Liver (tissue), 3 donors: ENCODE measurements around the gene MAPK8IP2.

Source experiments
- EGR1 ChIP-seq, 2 donors: IDR thresholded peaks; 2 replicates each; pipeline ENCODE4 v1.6.1; 2016 to 2018; ENCODE audit warnings: antibody characterized with exemption in 2 of 2, low read depth in 2 of 2
- JUND ChIP-seq, 2 donors: IDR thresholded peaks; 2 replicates each; pipeline ENCODE4 v1.6.1; 2016; ENCODE audit warnings: antibody characterized with exemption in 2 of 2
- RAD21 ChIP-seq, 2 donors: IDR thresholded peaks; 2 replicates each; pipeline ENCODE4 v1.6.1; 2016; ENCODE audit warnings: antibody characterized with exemption in 2 of 2, mild to moderate bottlenecking in 2 of 2
- RXRA ChIP-seq, 2 donors: IDR thresholded peaks; 2 replicates each; pipeline ENCODE4 v1.6.1; 2017 to 2018; ENCODE audit warnings: antibody characterized with exemption in 2 of 2, mild to moderate bottlenecking in 1 of 2
- TF ChIP-seq, protein P1 (sequence below): fragments of 150-350 bp; IDR thresholded peaks from 2 replicates; pipeline ENCODE4 v1.5.1; 2017; ENCODE audit warnings: improper control_type of control experiment, low read depth, low read length; ENCODE audit not compliant: missing input control
- TF ChIP-seq, protein P2 (sequence below): IDR thresholded peaks from 2 replicates; pipeline ENCODE4 v1.6.1; 2016; ENCODE audit warnings: antibody characterized with exemption, mild to moderate bottlenecking
- TF ChIP-seq, protein P3 (sequence below): IDR thresholded peaks from 2 replicates; pipeline ENCODE4 v1.6.1; 2016; ENCODE audit warnings: antibody characterized with exemption
- donor health status: healthy.
- donor health status: healthy.

DNA sequence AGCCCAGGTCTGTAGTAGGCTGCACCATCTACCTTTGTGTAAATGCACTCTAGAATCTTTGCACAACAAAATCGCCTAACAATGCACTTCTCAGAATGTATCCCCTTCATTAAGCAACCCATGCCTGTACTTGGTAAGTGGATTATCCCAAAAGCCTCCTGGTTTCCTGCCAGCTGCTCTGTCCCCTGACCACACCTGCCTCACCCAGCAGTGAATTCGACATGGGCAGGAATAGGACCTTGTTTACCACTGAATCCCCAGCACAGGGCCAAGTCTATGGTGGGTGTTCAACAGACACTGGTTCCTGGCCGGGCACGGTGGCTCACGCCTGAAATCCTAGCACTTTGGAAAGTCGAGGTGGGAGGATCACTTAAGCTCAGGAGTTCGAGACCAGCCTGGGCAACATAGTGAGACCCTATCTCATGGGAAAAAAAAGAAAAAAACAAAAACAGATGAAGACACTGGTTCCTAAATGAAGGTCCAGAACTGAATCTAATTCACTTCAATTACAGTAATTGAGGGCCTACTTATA lies 32.8 kb upstream of the MAPK8IP2 start:
- TF ChIP-seq EGR1 (IDR thresholded peaks at IDR 0.05; ENCODE audit: low read depth in 2 of 2) (no peak), RXRA (IDR thresholded peaks at IDR 0.05) (no peak), RAD21 (IDR thresholded peaks at IDR 0.05) (no peak), JUND (IDR thresholded peaks at IDR 0.05) (no peak)
- TF ChIP-seq, protein P1, sequence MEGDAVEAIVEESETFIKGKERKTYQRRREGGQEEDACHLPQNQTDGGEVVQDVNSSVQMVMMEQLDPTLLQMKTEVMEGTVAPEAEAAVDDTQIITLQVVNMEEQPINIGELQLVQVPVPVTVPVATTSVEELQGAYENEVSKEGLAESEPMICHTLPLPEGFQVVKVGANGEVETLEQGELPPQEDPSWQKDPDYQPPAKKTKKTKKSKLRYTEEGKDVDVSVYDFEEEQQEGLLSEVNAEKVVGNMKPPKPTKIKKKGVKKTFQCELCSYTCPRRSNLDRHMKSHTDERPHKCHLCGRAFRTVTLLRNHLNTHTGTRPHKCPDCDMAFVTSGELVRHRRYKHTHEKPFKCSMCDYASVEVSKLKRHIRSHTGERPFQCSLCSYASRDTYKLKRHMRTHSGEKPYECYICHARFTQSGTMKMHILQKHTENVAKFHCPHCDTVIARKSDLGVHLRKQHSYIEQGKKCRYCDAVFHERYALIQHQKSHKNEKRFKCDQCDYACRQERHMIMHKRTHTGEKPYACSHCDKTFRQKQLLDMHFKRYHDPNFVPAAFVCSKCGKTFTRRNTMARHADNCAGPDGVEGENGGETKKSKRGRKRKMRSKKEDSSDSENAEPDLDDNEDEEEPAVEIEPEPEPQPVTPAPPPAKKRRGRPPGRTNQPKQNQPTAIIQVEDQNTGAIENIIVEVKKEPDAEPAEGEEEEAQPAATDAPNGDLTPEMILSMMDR, result no peak
- TF ChIP-seq, protein P2, sequence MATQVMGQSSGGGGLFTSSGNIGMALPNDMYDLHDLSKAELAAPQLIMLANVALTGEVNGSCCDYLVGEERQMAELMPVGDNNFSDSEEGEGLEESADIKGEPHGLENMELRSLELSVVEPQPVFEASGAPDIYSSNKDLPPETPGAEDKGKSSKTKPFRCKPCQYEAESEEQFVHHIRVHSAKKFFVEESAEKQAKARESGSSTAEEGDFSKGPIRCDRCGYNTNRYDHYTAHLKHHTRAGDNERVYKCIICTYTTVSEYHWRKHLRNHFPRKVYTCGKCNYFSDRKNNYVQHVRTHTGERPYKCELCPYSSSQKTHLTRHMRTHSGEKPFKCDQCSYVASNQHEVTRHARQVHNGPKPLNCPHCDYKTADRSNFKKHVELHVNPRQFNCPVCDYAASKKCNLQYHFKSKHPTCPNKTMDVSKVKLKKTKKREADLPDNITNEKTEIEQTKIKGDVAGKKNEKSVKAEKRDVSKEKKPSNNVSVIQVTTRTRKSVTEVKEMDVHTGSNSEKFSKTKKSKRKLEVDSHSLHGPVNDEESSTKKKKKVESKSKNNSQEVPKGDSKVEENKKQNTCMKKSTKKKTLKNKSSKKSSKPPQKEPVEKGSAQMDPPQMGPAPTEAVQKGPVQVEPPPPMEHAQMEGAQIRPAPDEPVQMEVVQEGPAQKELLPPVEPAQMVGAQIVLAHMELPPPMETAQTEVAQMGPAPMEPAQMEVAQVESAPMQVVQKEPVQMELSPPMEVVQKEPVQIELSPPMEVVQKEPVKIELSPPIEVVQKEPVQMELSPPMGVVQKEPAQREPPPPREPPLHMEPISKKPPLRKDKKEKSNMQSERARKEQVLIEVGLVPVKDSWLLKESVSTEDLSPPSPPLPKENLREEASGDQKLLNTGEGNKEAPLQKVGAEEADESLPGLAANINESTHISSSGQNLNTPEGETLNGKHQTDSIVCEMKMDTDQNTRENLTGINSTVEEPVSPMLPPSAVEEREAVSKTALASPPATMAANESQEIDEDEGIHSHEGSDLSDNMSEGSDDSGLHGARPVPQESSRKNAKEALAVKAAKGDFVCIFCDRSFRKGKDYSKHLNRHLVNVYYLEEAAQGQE, result no peak
- TF ChIP-seq, protein P3, sequence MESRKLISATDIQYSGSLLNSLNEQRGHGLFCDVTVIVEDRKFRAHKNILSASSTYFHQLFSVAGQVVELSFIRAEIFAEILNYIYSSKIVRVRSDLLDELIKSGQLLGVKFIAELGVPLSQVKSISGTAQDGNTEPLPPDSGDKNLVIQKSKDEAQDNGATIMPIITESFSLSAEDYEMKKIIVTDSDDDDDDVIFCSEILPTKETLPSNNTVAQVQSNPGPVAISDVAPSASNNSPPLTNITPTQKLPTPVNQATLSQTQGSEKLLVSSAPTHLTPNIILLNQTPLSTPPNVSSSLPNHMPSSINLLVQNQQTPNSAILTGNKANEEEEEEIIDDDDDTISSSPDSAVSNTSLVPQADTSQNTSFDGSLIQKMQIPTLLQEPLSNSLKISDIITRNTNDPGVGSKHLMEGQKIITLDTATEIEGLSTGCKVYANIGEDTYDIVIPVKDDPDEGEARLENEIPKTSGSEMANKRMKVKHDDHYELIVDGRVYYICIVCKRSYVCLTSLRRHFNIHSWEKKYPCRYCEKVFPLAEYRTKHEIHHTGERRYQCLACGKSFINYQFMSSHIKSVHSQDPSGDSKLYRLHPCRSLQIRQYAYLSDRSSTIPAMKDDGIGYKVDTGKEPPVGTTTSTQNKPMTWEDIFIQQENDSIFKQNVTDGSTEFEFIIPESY, result no peak
